PC-9 (cell line): ENCODE results near the gene SIGLEC6.

Experiments used
- CTCF ChIP-seq: fragments of 200-600 bp; sonication (generic); conservative IDR thresholded peaks from 2 replicates; pipeline ENCODE4 v1.6.1; 2017; ENCODE audit warnings: mixed run types, antibody characterized with exemption, mild to moderate bottlenecking, moderate library complexity
- EZH2 ChIP-seq: fragments of 200-600 bp; sonication (generic); IDR thresholded peaks from 2 replicates; pipeline ENCODE4 v1.8.0; 2017; ENCODE audit warnings: antibody characterized with exemption, low read depth

- TF ChIP-seq CTCF = no peak
- TF ChIP-seq EZH2 = no peak
Measured at GRCh38 chr19:51491586-51491985, 39.9 kb downstream of the SIGLEC6 start.
